Measurements from ENCODE around the gene S100A10. TPM values are rescaled to one million over a fixed set of nuclear protein-coding genes. Genes with fewer than 3 reads are reported as not detected.

Gene S100A10
- total RNA-seq, 1 experiment from 2014 or later = 1,694 TPM

- Mint-ChIP-seq H3K36me3 (ENCODE audit: insufficient read depth, unreplicated experiment) (peaks cover 26% of the 10 kb centered on the region), H3K4me3 (ENCODE audit: unreplicated experiment) (peak overlapping the region; percentile 89), H3K27ac (ENCODE audit: low read depth, unreplicated experiment) (peak overlapping the region; percentile 96), H3K9me3 (ENCODE audit: unreplicated experiment) (no peaks in the 10 kb centered on the region), H3K27me3 (ENCODE audit: insufficient read depth, unreplicated experiment) (no peaks in the 10 kb centered on the region), H3K4me1 (ENCODE audit: insufficient read depth, unreplicated experiment) (peaks cover 56% of the 10 kb centered on the region)
- ChIA-PET CTCF (interaction anchor here (0.7 to 23.4 kb wide), 8 partner anchors 8 to 58 kb away, joined by 3 to 543 read pairs (median 9); no protein-coding TSS in a partner anchor), POLR2A (interaction anchor here (0.6 to 21.0 kb wide), 24 partner anchors 8 to 1759 kb away, joined by 3 to 1089 read pairs (median 4); partner anchors contain the start of genes PI4KB, S100A11, S100A2 and TDRKH)
- TF ChIP-seq CTCF (IDR thresholded peaks at IDR 0.05; ENCODE audit: unreplicated experiment) = no peak
- BruUV-seq (replicated peaks) = TSS peak; percentile 86
- DNase-seq (ENCODE audit: unreplicated experiment) = no peak
- intact Hi-C loops (cut with micrococcal nuclease) = loop anchor here (5.0 kb wide), 1 partner anchor 54 kb away; no protein-coding TSS in a partner anchor
These were observed 450 bp downstream of the S100A10 start for GRCh38 chr1:151993084-151993733.

GRCh38 chr1:151992303-151993083, 1.2 kb downstream of the S100A10 start:
- BruUV-seq (replicated peaks) = no TSS peak
- DNase-seq (ENCODE audit: unreplicated experiment) = peak; percentile 100
- ChIA-PET POLR2A (interaction anchor here (0.5 to 21.0 kb wide), 30 partner anchors 8 to 1758 kb away, joined by 3 to 1089 read pairs (median 4); partner anchors contain the start of genes MRPL9, PI4KB, S100A11 and S100A2), CTCF (interaction anchor here (0.9 to 23.4 kb wide), 10 partner anchors 9 to 60 kb away, joined by 3 to 543 read pairs (median 6); no protein-coding TSS in a partner anchor)
- no peak for TF ChIP-seq CTCF (IDR thresholded peaks at IDR 0.05; ENCODE audit: unreplicated experiment)
- Mint-ChIP-seq H3K4me1 (ENCODE audit: insufficient read depth, unreplicated experiment) (peaks cover 56% of the 10 kb centered on the region), H3K4me3 (ENCODE audit: unreplicated experiment) (peak overlapping the region; percentile 89), H3K36me3 (ENCODE audit: insufficient read depth, unreplicated experiment) (peaks cover 34% of the 10 kb centered on the region), H3K27ac (ENCODE audit: low read depth, unreplicated experiment) (peak overlapping the region; percentile 96), H3K27me3 (ENCODE audit: insufficient read depth, unreplicated experiment) (no peaks in the 10 kb centered on the region), H3K9me3 (ENCODE audit: unreplicated experiment) (no peaks in the 10 kb centered on the region)
- intact Hi-C loops (cut with micrococcal nuclease) = loop anchor here (1.0 to 5.0 kb wide), 2 partner anchors 47 to 55 kb away; no protein-coding TSS in a partner anchor

- H3K27me3 Mint-ChIP-seq (ENCODE audit: insufficient read depth, unreplicated experiment) = no peaks in the 10 kb centered on the region
- no peak for DNase-seq (ENCODE audit: unreplicated experiment)
- peak overlapping the region; percentile 96 for H3K27ac Mint-ChIP-seq (ENCODE audit: low read depth, unreplicated experiment)
- H3K4me1 Mint-ChIP-seq (ENCODE audit: insufficient read depth, unreplicated experiment) = peaks cover 62% of the 10 kb centered on the region
- TF ChIP-seq CTCF (IDR thresholded peaks at IDR 0.05; ENCODE audit: unreplicated experiment) = no peak
- POLR2A ChIA-PET = interaction anchor here (0.6 to 21.0 kb wide), 26 partner anchors 9 to 1758 kb away, joined by 3 to 1089 read pairs (median 6); partner anchors contain the start of genes MRPL9, PI4KB, S100A11 and THEM4
- H3K9me3 Mint-ChIP-seq (ENCODE audit: unreplicated experiment) = no peaks in the 10 kb centered on the region
- H3K4me3 Mint-ChIP-seq (ENCODE audit: unreplicated experiment) = peak overlapping the region; percentile 89
- H3K36me3 Mint-ChIP-seq (ENCODE audit: insufficient read depth, unreplicated experiment) = peaks cover 41% of the 10 kb centered on the region
- intact Hi-C loops (cut with micrococcal nuclease) = loop anchor here (1.0 to 5.0 kb wide), 2 partner anchors 46 to 56 kb away; no protein-coding TSS in a partner anchor
- BruUV-seq (replicated peaks) = TSS peak; percentile 29
- CTCF ChIA-PET = interaction anchor here (0.6 to 23.4 kb wide), 12 partner anchors 9 to 115 kb away, joined by 3 to 543 read pairs (median 4); no protein-coding TSS in a partner anchor
These were observed 1.9 kb downstream of the S100A10 start for GRCh38 chr1:151991663-151992302.

All from MCF 10A (cell line).